ENCODE measurements around the gene SUSD4. TPM values are rescaled to one million over a fixed set of nuclear protein-coding genes. Genes with fewer than 3 reads are reported as not detected.

SUSD4 gene
- total and polyA plus RNA-seq, 2 of the 8 experiments (the other 6 are each of a cell fraction or from before 2014, with no cell fraction given) = 3.9 to 5.2 TPM

DNA sequence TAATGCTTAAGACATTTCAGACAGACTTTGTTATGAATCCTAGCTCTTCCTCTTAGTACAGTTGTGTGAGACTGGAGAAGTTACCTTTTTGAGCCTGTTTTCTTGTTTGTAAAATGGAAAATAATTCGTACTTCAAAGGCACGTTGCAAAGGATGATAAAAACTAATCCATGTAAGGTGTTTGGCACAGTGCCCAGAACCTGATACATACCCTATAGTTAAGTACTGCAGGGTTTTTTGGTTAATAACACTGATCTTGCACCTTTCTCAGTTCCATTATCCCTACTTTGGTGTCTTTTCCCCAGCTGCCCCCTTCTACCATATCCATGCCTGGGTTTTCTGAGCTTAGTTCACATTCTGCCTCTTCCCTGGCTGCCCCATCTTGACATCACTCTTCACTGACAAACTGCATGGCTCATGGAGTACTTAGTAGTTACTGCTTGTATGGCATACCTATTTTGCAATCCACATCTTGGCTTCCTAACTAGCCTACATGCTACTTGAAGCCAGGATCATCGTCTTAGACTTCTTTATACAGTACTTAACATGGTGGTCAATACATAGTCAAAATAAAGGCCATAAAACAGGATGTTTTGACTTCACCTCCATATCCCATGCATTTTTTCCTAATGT is 39.3 kb upstream of the SUSD4 start:
- no peaks in the 10 kb centered on the region for H4K20me1 ChIP-seq (replicated peaks in 1 of 2; ENCODE audit: control insufficient read depth in 1 of 2, insufficient read depth in 2 of 2, low read length in 2 of 2)
- WGBS, 2 experiments (ENCODE audit: extremely low coverage in 1 of 2, insufficient coverage in 1 of 2, insufficient read length in 1 of 2, insufficient replicate concordance in 2 of 2, low coverage in 1 of 2, low lambda C conversion rate in 2 of 2, missing lambda C conversion rate in 1 of 2) = 89% methylated on average over 3 of the region's 3 CpGs; no CpG with 5 or more reads in 1 of the 2 experiments
- no peak overlapping the region for H2BK20ac ChIP-seq (ENCODE audit: low read length)
- H3K27me3 ChIP-seq (replicated peaks in 1 of 4; ENCODE audit: control insufficient read depth in 3 of 4, extremely low read depth in 1 of 4, insufficient read depth in 3 of 4, low read length in 3 of 4) = no peaks in the 10 kb centered on the region
- FAIRE-seq = no peak
- no peak overlapping the region for H2AFZ ChIP-seq (ENCODE audit: low read length)
- H4K91ac ChIP-seq (replicated peaks; ENCODE audit: insufficient read length, low read length) = no peak overlapping the region
- no peak overlapping the region for H3K4ac ChIP-seq (replicated peaks; ENCODE audit: insufficient read length, low read depth, low read length)
- no peak overlapping the region for H3K4me2 ChIP-seq (ENCODE audit: insufficient read depth in 1 of 2, low read depth in 2 of 2, low read length in 2 of 2)
- DNase-seq (ENCODE audit: low read depth in 1 of 2, low spot score in 2 of 2) = no peak
- no peaks in the 10 kb centered on the region for H3K36me3 ChIP-seq (ENCODE audit: control insufficient read depth in 2 of 4, insufficient read depth in 4 of 4, low read length in 3 of 4)
- no peak overlapping the region for H3K27ac ChIP-seq (ENCODE audit: low read depth, low read length)
- no peak overlapping the region for H3K23ac ChIP-seq (ENCODE audit: insufficient read length)
- H3K79me2 ChIP-seq (ENCODE audit: control insufficient read depth in 1 of 2, insufficient read depth in 2 of 2, low read length in 2 of 2) = no peaks in the 10 kb centered on the region
- no peak overlapping the region for H2BK12ac ChIP-seq (ENCODE audit: low read depth, low read length)
- no peak overlapping the region for H3K4me3 ChIP-seq (ENCODE audit: extremely low read depth in 1 of 4, insufficient read depth in 2 of 4, low read depth in 3 of 4, low read length in 4 of 4)
- ChIA-PET POLR2A (ENCODE audit: partially characterized antibody) (no interaction called here), CTCF (ENCODE audit: partially characterized antibody) (interaction anchor here (0.8 to 1.0 kb wide), 2 partner anchors 11 to 14 kb away, joined by 3 read pairs; no protein-coding TSS in a partner anchor)
- no peak overlapping the region for H2BK15ac ChIP-seq (ENCODE audit: low read length)
- no peak overlapping the region for H4K5ac ChIP-seq (ENCODE audit: insufficient read length, low read depth, low read length)
- H3K23me2 ChIP-seq (ENCODE audit: low read depth, low read length) = no peaks in the 10 kb centered on the region
- no peaks in the 10 kb centered on the region for H3K4me1 ChIP-seq (replicated peaks in 1 of 4; ENCODE audit: control insufficient read depth in 3 of 4, insufficient read depth in 4 of 4, low read length in 3 of 4)
- no peak overlapping the region for H3K9ac ChIP-seq (replicated peaks in 1 of 4; ENCODE audit: extremely low read depth in 1 of 4, low read depth in 3 of 4, low read length in 3 of 4)
- H2BK120ac ChIP-seq (replicated peaks; ENCODE audit: low read depth, low read length) = no peak overlapping the region
- no peak overlapping the region for H3K18ac ChIP-seq (ENCODE audit: extremely low read depth, low read length)
- H3K9me3 ChIP-seq (ENCODE audit: insufficient read depth in 2 of 2, low read depth in 1 of 2, low read length in 1 of 2) = no peaks in the 10 kb centered on the region
- no peak overlapping the region for H3K14ac ChIP-seq (ENCODE audit: insufficient read length)
- no peak overlapping the region for H3K56ac ChIP-seq (replicated peaks; ENCODE audit: insufficient read length, low read depth, low read length)
- no peak overlapping the region for H4K8ac ChIP-seq (ENCODE audit: extremely low read depth, insufficient read depth, low read length)
- H2AK5ac ChIP-seq (ENCODE audit: low read depth, low read length) = no peak overlapping the region
- H3K79me1 ChIP-seq (ENCODE audit: low read depth, low read length) = no peaks in the 10 kb centered on the region
- H2BK5ac ChIP-seq (ENCODE audit: low read depth, low read length) = no peak overlapping the region
- TF ChIP-seq TAF7 (optimal IDR thresholded peaks at IDR 0.05; ENCODE audit: borderline replicate concordance, low read depth, low read length) = no peak
- no peak for TF ChIP-seq CTBP2 (IDR thresholded peaks at IDR 0.05; ENCODE audit: borderline replicate concordance, insufficient read depth, insufficient read length, low read length)
- TF ChIP-seq GTF2F1 (IDR thresholded peaks at IDR 0.05; ENCODE audit: borderline replicate concordance, low read depth, low read length) = no peak
- TF ChIP-seq, protein P1, sequence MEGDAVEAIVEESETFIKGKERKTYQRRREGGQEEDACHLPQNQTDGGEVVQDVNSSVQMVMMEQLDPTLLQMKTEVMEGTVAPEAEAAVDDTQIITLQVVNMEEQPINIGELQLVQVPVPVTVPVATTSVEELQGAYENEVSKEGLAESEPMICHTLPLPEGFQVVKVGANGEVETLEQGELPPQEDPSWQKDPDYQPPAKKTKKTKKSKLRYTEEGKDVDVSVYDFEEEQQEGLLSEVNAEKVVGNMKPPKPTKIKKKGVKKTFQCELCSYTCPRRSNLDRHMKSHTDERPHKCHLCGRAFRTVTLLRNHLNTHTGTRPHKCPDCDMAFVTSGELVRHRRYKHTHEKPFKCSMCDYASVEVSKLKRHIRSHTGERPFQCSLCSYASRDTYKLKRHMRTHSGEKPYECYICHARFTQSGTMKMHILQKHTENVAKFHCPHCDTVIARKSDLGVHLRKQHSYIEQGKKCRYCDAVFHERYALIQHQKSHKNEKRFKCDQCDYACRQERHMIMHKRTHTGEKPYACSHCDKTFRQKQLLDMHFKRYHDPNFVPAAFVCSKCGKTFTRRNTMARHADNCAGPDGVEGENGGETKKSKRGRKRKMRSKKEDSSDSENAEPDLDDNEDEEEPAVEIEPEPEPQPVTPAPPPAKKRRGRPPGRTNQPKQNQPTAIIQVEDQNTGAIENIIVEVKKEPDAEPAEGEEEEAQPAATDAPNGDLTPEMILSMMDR (IDR thresholded peaks at IDR 0.05; ENCODE audit: control extremely low read depth in 1 of 3, insufficient read depth in 1 of 3, low read depth in 1 of 3, low read length in 3 of 3) = no peak
- no peak for TF ChIP-seq RXRA (IDR thresholded peaks at IDR 0.05; ENCODE audit: insufficient read depth, low read depth, low read length)
- TF ChIP-seq YY1 (IDR thresholded peaks at IDR 0.05; ENCODE audit: low read depth, low read length) = no peak
- TF ChIP-seq PHF8 (conservative IDR thresholded peaks at IDR 0.05; ENCODE audit: low read depth, low read length) = no peak
- no peak for TF ChIP-seq RNF2 (IDR thresholded peaks at IDR 0.05; ENCODE audit: borderline replicate concordance, low read depth, low read length, missing control alignments, poor library complexity, severe bottlenecking)
- no peak for TF ChIP-seq JUN (IDR thresholded peaks at IDR 0.05; ENCODE audit: low read depth, low read length)
- TF ChIP-seq NRF1 (IDR thresholded peaks at IDR 0.05; ENCODE audit: low read depth, low read length) = no peak

All from H1 (cell line).